Osteocyte (in vitro differentiated cells): ENCODE results near the gene ATXN3L. TPM values are rescaled to one million over a fixed set of nuclear protein-coding genes. Genes with fewer than 3 reads are reported as not detected.

Source experiments
- DNase-seq: peaks from one replicate; pipeline ENCODE4 v3.0.0; 2021; ENCODE audit warnings: mixed read lengths; ENCODE audit not compliant: unreplicated experiment; ENCODE audit errors: extremely low spot score
- H3K27ac Mint-ChIP-seq: one replicate; pipeline ENCODE4 v1.8.0; 2021; ENCODE audit warnings: mild to moderate bottlenecking, mixed read lengths; ENCODE audit not compliant: unreplicated experiment
- H3K27me3 Mint-ChIP-seq: one replicate; pipeline ENCODE4 v1.8.0; 2021; ENCODE audit warnings: mixed read lengths; ENCODE audit not compliant: unreplicated experiment
- H3K36me3 Mint-ChIP-seq: one replicate; pipeline ENCODE4 v1.8.0; 2021; ENCODE audit warnings: mixed read lengths; ENCODE audit not compliant: unreplicated experiment
- H3K4me1 Mint-ChIP-seq: one replicate; pipeline ENCODE4 v1.8.0; 2021; ENCODE audit warnings: mixed read lengths; ENCODE audit not compliant: unreplicated experiment
- H3K4me3 Mint-ChIP-seq: one replicate; pipeline ENCODE4 v1.8.0; 2021; ENCODE audit warnings: mild to moderate bottlenecking, moderate library complexity, mixed read lengths; ENCODE audit not compliant: unreplicated experiment
- H3K9me3 Mint-ChIP-seq: one replicate; pipeline ENCODE4 v1.8.0; 2021; ENCODE audit warnings: mixed read lengths; ENCODE audit not compliant: unreplicated experiment
- total RNA-seq: library from RNA; stranded (reverse); gene quantifications from 2 replicates; pipeline ENCODE4 v1.2.1, GENCODE V29; 2021
- TF ChIP-seq, protein P1 (sequence below): fragments of 200-600 bp; sonication (generic); IDR thresholded peaks from 2 replicates; pipeline ENCODE4 v1.5.0; 2021; ENCODE audit warnings: antibody characterized with exemption, mild to moderate bottlenecking, moderate library complexity

The ATXN3L gene
- total RNA-seq, 1 donor from 2014 or later: not detected

DNA sequence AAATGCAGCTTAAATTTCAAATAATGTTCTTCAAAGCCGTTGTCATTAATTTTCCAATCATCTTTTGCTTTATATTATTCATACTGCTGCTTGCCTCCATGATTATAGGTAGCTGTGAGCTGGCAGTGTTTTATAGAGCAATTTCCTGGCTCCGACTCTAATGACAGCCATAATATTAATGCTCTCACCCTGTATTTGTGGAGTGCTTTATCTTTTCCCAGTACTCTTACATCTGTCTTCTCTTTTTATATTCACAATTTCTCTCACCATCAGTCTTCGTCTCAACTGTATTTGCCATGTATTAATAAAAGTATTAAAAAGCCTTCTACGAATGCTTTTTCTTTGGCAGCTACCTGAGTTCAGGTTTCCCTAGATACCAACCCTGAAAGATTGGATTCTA, 21.0 kb downstream of the ATXN3L start:
- H3K27ac Mint-ChIP-seq: peak overlapping the region; percentile 70

DNA sequence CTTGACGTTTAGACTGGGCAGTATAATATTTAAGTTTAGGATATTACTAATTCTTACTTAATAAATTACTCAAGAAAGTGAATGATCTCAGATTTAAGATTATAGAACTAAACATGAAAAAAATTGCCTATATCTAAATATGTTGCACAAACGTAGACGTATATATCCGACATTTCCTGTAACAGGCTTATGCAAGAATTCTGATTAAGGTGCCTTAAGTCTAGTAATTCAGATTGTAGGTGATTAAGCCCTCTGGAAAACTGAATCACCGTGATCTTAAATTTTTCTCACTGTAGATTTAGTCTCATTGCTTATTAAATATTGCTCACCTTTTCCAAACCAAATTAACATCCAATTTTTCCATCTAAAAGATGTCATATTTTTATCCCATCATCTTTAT, 24.0 kb downstream of the ATXN3L start:
- Mint-ChIP-seq H3K4me3 (no peak overlapping the region), H3K36me3 (no peaks in the 10 kb centered on the region), H3K4me1 (peaks cover 19% of the 10 kb centered on the region), H3K27ac (no peak overlapping the region), H3K9me3 (peaks cover 3% of the 10 kb centered on the region), H3K27me3 (no peaks in the 10 kb centered on the region)
- TF ChIP-seq, protein P1, sequence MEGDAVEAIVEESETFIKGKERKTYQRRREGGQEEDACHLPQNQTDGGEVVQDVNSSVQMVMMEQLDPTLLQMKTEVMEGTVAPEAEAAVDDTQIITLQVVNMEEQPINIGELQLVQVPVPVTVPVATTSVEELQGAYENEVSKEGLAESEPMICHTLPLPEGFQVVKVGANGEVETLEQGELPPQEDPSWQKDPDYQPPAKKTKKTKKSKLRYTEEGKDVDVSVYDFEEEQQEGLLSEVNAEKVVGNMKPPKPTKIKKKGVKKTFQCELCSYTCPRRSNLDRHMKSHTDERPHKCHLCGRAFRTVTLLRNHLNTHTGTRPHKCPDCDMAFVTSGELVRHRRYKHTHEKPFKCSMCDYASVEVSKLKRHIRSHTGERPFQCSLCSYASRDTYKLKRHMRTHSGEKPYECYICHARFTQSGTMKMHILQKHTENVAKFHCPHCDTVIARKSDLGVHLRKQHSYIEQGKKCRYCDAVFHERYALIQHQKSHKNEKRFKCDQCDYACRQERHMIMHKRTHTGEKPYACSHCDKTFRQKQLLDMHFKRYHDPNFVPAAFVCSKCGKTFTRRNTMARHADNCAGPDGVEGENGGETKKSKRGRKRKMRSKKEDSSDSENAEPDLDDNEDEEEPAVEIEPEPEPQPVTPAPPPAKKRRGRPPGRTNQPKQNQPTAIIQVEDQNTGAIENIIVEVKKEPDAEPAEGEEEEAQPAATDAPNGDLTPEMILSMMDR: no peak
- no peak for DNase-seq

More for the DNA sequence above, 21.0 kb downstream of the ATXN3L start:
- H3K4me3 Mint-ChIP-seq: no peak overlapping the region
- peaks cover 23% of the 10 kb centered on the region for H3K4me1 Mint-ChIP-seq
- H3K36me3 Mint-ChIP-seq: no peaks in the 10 kb centered on the region
- TF ChIP-seq, protein P1: no peak
- no peaks in the 10 kb centered on the region for H3K27me3 Mint-ChIP-seq
- DNase-seq: no peak
- peaks cover 10% of the 10 kb centered on the region for H3K9me3 Mint-ChIP-seq

DNA sequence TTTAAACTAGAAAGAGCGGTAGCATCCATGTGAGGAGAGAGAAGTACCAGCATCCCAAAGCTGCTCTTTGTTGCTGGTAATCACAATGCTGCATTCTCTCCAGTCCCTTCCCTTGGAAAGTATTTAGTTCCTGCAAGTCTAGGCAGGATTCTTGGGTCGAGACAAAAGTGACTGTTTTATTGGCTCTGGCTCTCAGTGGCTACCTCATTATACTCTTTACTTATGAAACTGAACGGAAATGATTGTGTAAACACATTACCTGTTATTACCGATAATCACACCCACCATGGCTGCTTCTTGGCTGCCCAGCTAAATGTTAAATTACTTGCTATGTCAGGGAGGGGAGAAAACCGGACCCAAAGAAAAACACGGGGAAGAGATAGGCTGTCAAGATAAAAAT, 26.2 kb downstream of the ATXN3L start:
- DNase-seq: no peak

DNA sequence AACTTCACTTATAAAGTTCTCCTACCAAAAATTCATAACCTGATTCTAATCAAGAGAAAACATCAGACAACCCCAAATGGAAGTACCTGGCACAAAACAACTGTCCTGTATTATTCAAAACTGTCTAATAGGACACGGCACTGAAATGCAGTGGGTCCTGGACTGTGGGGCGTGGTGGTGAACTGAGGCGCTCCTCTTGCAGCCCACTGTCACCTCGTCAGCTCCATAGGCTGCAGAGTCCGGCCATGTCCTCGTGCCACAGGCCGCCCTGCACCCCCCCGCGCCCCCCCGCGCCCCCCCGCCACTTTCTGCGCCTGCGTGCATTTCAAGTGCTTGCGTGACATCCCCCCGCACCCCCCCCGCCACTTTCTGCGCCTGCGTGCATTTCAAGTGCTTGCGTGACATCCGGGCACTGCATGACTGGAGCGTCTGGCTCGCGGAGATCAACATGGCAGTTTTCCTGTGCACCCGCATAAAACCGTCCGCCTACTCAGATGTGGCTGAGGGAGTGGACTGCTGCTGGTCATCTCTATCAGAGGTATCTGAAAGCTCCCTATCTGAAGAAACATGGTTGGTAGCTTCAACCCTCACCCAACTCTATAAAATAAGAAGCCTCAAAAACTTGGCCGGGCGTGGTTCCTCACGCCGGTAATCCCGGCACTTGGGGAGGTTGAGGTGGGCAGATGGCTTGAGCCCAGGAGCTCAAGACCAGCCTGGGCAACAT, 28.8 kb downstream of the ATXN3L start:
- DNase-seq: no peak
- Mint-ChIP-seq H3K9me3 (peaks cover 3% of the 10 kb centered on the region), H3K4me1 (peaks cover 38% of the 10 kb centered on the region)

More for the DNA sequence above, 26.2 kb downstream of the ATXN3L start:
- H3K27ac Mint-ChIP-seq: no peak overlapping the region
- TF ChIP-seq, protein P1: no peak
- no peaks in the 10 kb centered on the region for H3K27me3 Mint-ChIP-seq
- peaks cover 3% of the 10 kb centered on the region for H3K9me3 Mint-ChIP-seq
- no peaks in the 10 kb centered on the region for H3K36me3 Mint-ChIP-seq
- no peak overlapping the region for H3K4me3 Mint-ChIP-seq
- peaks cover 11% of the 10 kb centered on the region for H3K4me1 Mint-ChIP-seq

DNA sequence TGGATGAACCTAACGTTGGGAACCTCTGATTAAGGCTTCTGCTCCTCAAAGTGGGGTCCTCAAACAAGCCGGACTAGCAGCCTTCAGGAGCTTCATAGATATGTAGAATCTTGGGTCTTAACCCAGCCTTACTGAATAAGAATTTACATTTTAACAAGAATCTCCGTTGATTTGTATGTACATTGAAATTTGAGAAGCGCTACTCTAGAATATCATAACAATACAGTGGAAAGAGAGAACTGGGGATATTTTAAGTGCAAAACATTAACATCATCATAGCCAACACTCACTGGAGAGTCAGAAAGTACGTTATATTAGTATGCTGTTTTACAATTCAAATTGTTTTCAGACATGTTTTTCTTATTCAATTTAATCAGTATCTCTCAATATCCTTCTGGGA, 31.2 kb downstream of the ATXN3L start:
- Mint-ChIP-seq H3K4me1 (peaks cover 52% of the 10 kb centered on the region), H3K36me3 (no peaks in the 10 kb centered on the region), H3K27me3 (no peaks in the 10 kb centered on the region), H3K4me3 (no peak overlapping the region), H3K9me3 (peaks cover 11% of the 10 kb centered on the region), H3K27ac (peak overlapping the region; percentile 81)
- TF ChIP-seq, protein P1: no peak
- DNase-seq: no peak

More for the DNA sequence above, 28.8 kb downstream of the ATXN3L start:
- H3K27ac Mint-ChIP-seq: no peak overlapping the region
- TF ChIP-seq, protein P1: no peak
- no peak overlapping the region for H3K4me3 Mint-ChIP-seq
- no peaks in the 10 kb centered on the region for H3K36me3 Mint-ChIP-seq
- no peaks in the 10 kb centered on the region for H3K27me3 Mint-ChIP-seq
